Hepatocyte (in vitro differentiated cells): ENCODE measurements around the gene TSPAN32. TPM values are rescaled to one million over a fixed set of nuclear protein-coding genes. Genes with fewer than 3 reads are reported as not detected.
A peak's percentile ranks its signal among the peaks of the same experiment; 100 is the strongest.

ENCODE experiments used
- DNase-seq: peaks from one replicate; pipeline ENCODE4 v3.0.0-alpha.2; 2016; ENCODE audit warnings: low spot score
- H2AFZ ChIP-seq: fragments of 200-600 bp; sonication (generic); 2 replicates; pipeline ENCODE4 v1.6.0; 2016; ENCODE audit warnings: antibody characterized with exemption, mild to moderate bottlenecking
- H3K27ac ChIP-seq: fragments of 200-600 bp; sonication (generic); 2 replicates; pipeline ENCODE4 v1.5.1; 2016; ENCODE audit warnings: mild to moderate bottlenecking
- H3K27me3 ChIP-seq: fragments of 200-600 bp; sonication (generic); 2 replicates; pipeline ENCODE4 v1.6.1; 2016
- H3K36me3 ChIP-seq: fragments of 200-600 bp; sonication (generic); replicated peaks from 2 replicates; pipeline ENCODE4 v1.5.1; 2016; ENCODE audit warnings: low read depth; ENCODE audit not compliant: insufficient read depth
- H3K4me1 ChIP-seq: fragments of 200-600 bp; sonication (generic); 2 replicates; pipeline ENCODE4 v1.5.1; 2016; ENCODE audit warnings: mild to moderate bottlenecking, moderate library complexity; ENCODE audit not compliant: insufficient read depth
- H3K4me2 ChIP-seq: fragments of 200-600 bp; sonication (generic); 2 replicates; pipeline ENCODE4 v1.6.0; 2016
- H3K4me3 ChIP-seq: fragments of 200-600 bp; sonication (generic); 2 replicates; pipeline ENCODE4 v1.5.1; 2016; ENCODE audit warnings: mild to moderate bottlenecking
- H3K79me2 ChIP-seq: fragments of 200-600 bp; sonication (generic); 2 replicates; pipeline ENCODE4 v1.6.0; 2017; ENCODE audit warnings: mild to moderate bottlenecking
- H3K9me2 ChIP-seq: fragments of 200-600 bp; sonication (generic); replicated peaks from 2 replicates; pipeline ENCODE4 v1.6.0; 2017; ENCODE audit warnings: mild to moderate bottlenecking; ENCODE audit not compliant: insufficient read depth
- H3K9me3 ChIP-seq: fragments of 200-600 bp; sonication (generic); 2 replicates; pipeline ENCODE4 v1.5.1; 2016; ENCODE audit warnings: low read depth, mild to moderate bottlenecking
- H4K20me1 ChIP-seq: fragments of 200-600 bp; sonication (generic); 2 replicates; pipeline ENCODE4 v1.6.0; 2016; ENCODE audit warnings: mild to moderate bottlenecking; ENCODE audit not compliant: insufficient read depth, poor library complexity, severe bottlenecking
- CTCF ChIP-seq: fragments of 200-600 bp; sonication (generic); IDR thresholded peaks from 2 replicates; pipeline ENCODE4 v1.5.1; 2016; ENCODE audit warnings: antibody characterized with exemption, mild to moderate bottlenecking; ENCODE audit not compliant: poor library complexity
- EZH2 ChIP-seq: fragments of 200-600 bp; sonication (generic); IDR thresholded peaks from 2 replicates; pipeline ENCODE4 v1.6.1; 2016; ENCODE audit warnings: antibody characterized with exemption, mild to moderate bottlenecking, borderline replicate concordance
- EZH2phosphoT487 ChIP-seq: fragments of 200-600 bp; sonication (generic); IDR thresholded peaks from one replicate; pipeline ENCODE4 v1.6.1; 2018; ENCODE audit warnings: antibody characterized with exemption, mild to moderate bottlenecking, low read depth, moderate library complexity; ENCODE audit not compliant: unreplicated experiment, severe bottlenecking
- WGBS: methylation state at CpG from one replicate; pipeline ENCODE4 v1.1.6; 2016; ENCODE audit warnings: low lambda C conversion rate; ENCODE audit errors: missing lambda C conversion rate; 5-methylcytosine and 5-hydroxymethylcytosine counted together
- polyA plus RNA-seq: library from polyadenylated mRNA; unstranded; fragments of >200 nt; fragmentation: Nextera tagmentation; extraction: Ambion mirVana; gene quantifications from 2 replicates; pipeline ENCODE4 v1.2.1, GENCODE V29; 2016
- total RNA-seq: library from RNA; depleted of rRNA; stranded (reverse); fragments of >200 nt; gene quantifications from 2 replicates; pipeline ENCODE4 v1.2.3, GENCODE V29; 2014

TSPAN32 gene
- total and polyA plus RNA-seq, 2 experiments from 2014 or later = 1.5 to 4.8 TPM

- 87% methylated on average over 20 of the region's 24 CpGs for WGBS
- Histone ChIP-seq H3K9me2 (no peaks in the 10 kb centered on the region), H3K79me2 (no peaks in the 10 kb centered on the region), H3K9me3 (no peaks in the 10 kb centered on the region), H3K27ac (peak overlapping the region; percentile 99), H3K4me1 (peaks cover 56% of the 10 kb centered on the region), H4K20me1 (no peaks in the 10 kb centered on the region), H3K36me3 (no peaks in the 10 kb centered on the region), H2AFZ (no peak overlapping the region), H3K4me3 (no peak overlapping the region), H3K4me2 (no peak overlapping the region), H3K27me3 (no peaks in the 10 kb centered on the region)
- no peak for DNase-seq
- TF ChIP-seq EZH2phosphoT487 = no peak
- no peak for TF ChIP-seq CTCF
- TF ChIP-seq EZH2 = no peak
Measured at GRCh38 chr11:2300936-2301630, 730 bp upstream of the TSPAN32 start.

- peaks cover 62% of the 10 kb centered on the region for H3K4me1 ChIP-seq
- H3K27me3 ChIP-seq = no peaks in the 10 kb centered on the region
- DNase-seq = peak; percentile 16
- TF ChIP-seq EZH2 (no peak), EZH2phosphoT487 (no peak), CTCF (no peak)
- H3K4me3 ChIP-seq = no peak overlapping the region
- 90% methylated on average over 15 of the region's 16 CpGs for WGBS
- no peaks in the 10 kb centered on the region for H3K9me3 ChIP-seq
- no peaks in the 10 kb centered on the region for H3K79me2 ChIP-seq
- no peak overlapping the region for H2AFZ ChIP-seq
- no peaks in the 10 kb centered on the region for H4K20me1 ChIP-seq
- H3K4me2 ChIP-seq = peak overlapping the region; percentile 70
- H3K9me2 ChIP-seq = no peaks in the 10 kb centered on the region
- H3K27ac ChIP-seq = peak overlapping the region; percentile 99
- H3K36me3 ChIP-seq = no peaks in the 10 kb centered on the region
Measured at GRCh38 chr11:2302306-2302895, 588 bp downstream of the TSPAN32 start.

- DNase-seq = peak; percentile 19
- Histone ChIP-seq H3K36me3 (no peaks in the 10 kb centered on the region), H4K20me1 (no peaks in the 10 kb centered on the region), H2AFZ (no peak overlapping the region), H3K79me2 (no peaks in the 10 kb centered on the region), H3K4me2 (peak overlapping the region; percentile 70), H3K9me2 (no peaks in the 10 kb centered on the region), H3K27ac (peak overlapping the region; percentile 99), H3K4me1 (peaks cover 62% of the 10 kb centered on the region), H3K9me3 (no peaks in the 10 kb centered on the region), H3K4me3 (no peak overlapping the region), H3K27me3 (no peaks in the 10 kb centered on the region)
- 85% methylated on average over 18 of the region's 18 CpGs for WGBS
- TF ChIP-seq EZH2 (no peak), CTCF (no peak), EZH2phosphoT487 (no peak)
Measured at GRCh38 chr11:2302896-2303626, 1.2 kb downstream of the TSPAN32 start.
